NCI-H128 (cell line): ENCODE measurements around the gene PANX1.

ENCODE experiments used
- DNase-seq: peaks from one replicate; lab custom pipeline; 2025; ENCODE audit not compliant: unreplicated experiment; lab: John Stamatoyannopoulos, UW

PANX1 gene

DNA sequence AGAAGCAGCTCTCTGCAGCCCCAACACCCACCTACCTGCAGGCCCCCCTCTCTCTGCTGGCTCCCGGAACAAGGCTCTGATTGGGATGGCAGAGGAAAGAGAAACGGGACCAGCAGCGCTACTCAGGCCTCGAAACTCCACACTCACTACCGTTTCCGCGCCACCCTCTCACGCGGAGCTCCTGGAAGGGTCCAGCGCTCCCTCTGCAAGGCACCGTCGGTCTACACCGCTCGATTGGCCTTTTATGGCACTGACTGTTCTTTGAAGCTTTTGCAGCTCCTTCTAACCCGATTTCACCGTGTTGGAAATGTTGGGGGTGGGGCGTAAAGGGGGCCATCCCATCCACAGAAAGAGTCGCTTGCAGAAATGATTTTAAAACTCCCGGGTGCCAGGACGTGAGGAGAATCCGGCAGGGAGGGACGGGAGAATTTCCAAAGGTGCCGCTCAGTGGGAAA, 323 bp upstream of the PANX1 start:
- peak; percentile 57 for DNase-seq

DNA sequence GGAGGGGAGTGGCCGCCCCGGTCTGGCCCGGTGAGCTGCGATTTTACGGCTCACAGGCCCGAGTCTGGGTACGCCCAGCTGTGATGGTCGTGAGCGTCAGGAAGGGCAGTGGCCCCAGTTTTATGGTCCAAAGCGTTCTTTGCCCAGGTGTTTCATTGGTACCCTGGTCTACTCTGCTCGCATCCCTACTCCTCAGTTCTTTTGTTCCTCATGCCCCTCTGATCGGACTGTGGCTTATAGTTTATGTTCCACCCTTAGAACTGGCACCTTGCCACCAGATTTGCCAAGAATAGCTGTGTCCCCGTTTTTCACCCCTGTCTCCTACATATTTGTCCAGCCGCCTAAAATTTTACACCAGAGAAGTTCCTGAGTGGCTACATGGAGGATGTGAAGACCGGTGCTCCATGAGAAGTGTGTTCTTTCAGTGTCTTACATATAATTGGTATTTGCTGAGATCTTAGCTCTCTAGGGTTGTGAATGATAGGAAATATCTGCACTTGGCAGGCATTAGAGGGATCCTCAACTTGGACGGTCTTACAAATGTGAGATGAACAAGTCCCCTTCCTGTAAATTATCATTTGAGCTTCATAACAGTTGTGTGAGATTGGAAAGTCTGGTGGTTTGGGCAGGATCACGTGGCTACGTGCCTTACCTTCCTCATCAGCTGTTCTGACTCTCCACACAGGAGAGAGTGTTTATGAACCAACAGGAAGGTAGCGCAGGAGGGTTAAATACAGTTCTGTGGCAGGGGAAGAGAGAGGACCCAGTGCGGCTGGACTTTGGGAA, 1.1 kb downstream of the PANX1 start:
- DNase-seq = no peak

DNA sequence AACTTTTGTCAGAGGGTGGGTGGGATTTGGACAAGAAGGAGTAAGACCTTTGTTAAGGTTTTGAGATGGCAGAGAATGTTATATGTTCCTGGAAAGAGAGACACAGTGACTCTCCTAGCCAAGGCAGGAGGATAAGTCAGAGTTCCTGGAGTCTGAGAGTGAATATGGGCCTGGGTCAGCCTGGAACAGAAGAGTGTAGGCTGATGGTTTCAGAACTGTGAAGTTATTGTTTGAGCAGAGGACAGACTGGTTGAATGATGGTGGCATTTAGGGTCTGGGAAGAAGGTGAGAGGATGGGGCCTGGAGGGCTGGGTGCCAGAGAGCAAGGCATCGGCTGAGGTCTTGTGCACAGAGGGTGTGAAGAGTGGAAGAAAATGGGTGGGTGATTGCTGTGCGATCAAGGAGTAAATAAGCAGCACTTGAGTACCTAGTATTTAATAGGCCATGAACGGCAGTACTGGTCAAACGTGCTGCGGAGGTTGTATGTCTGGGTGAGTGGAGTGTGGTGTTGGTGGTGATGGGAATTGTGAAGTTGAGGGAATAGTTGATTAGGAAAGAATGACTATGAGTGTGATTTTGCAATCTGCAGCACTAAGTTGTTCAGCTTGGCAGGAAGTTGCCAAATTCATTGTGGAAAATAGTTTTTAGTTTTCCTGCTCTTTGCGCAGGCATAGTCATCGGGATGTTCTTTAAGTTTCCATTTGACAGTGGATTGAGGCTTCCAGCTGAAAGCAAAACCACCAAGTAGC, 1.8 kb downstream of the PANX1 start:
- DNase-seq = no peak

DNA sequence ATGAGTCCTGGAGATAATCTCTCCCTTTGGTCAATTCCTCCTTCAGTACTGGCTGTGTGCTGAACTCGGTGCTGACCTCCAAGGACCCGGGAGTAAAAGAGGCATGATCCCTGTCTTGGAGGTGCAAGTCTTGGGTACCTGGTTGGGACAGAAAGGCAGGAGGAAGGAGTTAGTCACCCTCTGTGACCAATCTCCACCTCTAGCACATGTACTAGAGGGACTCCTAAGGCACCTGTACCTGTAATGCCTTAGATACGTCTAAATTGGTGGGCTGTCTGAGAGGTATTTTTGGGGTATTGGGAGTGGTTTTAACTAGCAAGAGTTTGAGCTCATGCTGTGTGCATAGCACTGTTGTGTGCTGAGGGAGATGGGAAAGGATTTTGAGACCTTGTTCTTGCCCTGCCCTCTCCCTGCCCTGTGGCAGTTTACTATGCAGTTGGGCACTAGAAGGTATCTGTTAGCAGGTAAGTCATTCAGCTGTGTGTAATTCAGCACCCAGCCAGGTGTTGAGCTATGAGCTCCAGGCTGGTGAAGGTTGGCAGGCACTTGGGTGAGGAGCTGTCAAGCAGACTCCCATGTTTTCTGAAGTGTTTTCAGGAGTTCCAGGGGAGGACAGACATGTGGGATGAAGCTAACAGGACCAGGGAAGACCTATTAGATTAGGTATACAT, 2.5 kb downstream of the PANX1 start:
- DNase-seq = no peak

DNA sequence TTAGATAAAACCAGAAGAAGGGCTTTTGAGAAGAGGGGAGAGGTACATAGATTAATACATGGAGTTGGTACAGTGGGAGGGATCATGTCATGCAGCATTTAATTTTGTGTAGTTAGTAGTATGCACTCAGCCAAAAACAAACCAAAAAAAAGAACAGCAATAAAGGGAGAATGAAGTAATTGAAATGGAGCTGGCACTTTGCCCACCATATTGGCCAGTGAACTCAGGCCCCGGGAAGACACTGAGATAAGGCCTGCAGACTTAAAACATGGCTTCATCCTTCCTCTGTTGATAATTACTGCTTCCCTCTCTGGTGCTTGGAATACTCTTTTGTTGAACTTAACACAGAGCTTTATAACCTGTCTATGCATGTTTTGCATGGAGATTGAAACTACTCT, 3.1 kb downstream of the PANX1 start:
- DNase-seq = no peak

DNA sequence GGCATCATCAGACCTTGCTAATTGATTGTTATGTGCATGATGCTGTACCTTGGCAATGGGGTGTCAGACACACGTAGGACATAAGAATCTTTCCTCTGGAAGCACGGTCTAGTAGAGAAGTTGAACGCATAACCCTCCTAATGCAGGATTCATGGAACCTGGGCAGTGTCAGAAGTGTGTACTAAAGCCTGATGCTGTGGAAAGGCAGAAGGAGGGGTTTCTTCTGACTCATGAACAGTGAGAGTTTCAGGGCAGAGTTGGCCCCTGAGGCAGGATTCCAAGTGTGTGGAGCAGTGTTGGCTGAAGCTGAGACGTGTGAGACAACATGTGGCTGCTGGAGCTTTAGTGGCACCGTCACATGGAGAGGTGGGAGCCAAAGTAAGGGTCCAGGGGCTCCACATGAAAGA, 3.5 kb downstream of the PANX1 start:
- no peak for DNase-seq

DNA sequence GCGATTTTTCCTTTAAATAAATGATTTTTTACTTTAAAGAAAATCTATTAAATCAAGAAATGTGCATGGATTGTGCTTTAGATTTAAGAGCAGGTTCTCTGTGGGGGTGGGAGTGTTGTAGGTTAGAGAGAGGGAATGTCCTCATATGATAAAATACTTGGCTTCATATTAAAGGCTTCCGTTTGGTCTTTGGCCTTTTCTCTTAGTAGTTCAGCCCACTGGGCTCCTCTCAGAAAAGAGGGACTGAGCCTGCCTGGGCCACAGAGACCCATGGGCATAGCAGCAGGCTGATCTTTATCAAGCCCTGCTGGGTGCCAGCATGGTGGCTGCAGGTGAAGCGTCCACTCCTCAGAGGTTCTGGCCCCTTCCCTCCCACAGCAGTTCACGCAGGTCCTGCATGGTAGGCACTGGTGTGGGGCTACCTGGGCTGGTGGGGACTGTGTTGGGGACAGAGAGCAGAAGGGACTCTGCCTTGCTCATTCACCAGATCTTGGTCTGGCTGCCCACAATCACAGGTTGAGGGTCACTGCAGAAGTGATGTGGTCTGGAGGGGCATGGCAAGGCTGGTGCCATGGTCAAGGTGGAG, 4.3 kb downstream of the PANX1 start:
- no peak for DNase-seq

DNA sequence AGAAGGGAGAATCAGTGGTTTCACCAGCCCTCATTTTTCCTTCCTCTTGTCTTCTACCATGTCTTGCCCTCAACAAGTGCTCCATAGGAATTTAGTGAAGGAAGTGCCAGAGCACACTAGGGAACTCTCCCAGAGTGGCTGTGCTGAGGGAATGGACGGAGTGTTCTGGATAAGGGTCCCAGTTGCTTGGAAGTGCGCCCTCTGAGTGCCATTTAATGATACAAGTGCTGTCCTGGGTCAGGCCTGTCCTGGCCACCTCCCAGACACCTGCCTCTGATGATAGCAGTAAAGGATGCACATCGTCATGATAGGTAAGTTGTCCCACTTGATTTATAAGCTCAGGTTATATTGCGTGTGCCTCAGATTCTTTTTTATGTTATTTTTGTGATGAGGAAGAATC, 5.1 kb downstream of the PANX1 start:
- no peak for DNase-seq

DNA sequence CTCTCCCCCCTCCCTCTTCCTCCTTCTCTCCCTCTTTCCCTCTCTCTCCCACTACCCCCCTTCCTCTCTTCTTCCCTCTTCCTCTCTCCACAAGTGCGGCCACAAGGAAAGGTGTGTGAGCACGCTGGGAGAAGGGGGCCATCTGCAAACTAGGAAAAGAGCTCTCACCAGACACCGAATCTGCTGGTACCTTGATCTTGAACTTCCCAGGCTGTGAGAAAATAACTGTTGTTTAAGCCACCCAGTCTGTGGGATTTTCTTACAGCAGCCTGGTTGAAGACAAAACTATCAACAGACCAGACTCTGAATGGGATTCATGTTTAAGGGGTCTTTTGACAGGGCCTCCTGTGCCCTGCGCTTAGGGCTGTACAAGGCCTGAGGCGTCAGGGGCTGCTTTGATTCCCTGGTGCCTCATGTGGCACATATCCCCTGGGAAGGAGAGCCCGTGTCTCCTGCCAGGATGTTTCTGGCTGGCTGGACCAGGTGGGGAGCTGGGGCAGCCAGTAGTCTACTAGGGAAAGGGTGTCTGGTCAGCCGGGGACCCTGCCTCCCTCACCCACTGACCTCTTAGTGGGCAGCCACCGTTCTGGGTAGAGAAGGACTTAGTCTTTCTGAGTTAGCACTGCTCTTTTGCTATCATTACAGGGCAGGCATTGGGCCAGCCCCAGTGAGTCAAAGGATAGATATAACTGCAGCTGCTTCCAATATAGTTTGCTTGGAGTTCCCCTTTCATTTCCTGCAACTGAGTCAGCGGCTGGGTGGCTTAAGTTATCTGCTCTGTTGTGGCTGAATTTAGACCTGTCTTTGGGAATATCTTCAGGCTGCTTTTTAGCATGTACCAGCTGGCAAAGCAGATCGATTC, 6.2 kb downstream of the PANX1 start:
- no peak for DNase-seq

DNA sequence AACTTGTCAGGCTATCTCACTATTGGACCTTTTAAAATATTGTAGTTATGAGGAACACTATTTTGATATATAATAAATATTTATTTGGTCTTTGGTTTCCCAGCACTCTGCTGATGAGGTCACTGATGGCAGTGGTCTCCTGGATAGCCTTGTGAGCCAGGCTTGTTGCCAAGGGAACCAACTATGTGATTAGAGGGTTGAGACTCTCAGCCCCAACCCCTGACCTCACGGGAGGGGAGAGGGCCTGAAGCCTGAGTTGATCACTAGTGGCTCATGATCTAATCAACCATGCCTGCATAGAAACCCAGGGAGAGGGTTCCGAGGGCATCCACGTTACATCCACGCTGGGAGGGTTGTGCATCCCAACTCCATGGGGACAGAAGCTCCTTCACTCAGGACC, 10.8 kb downstream of the PANX1 start:
- no peak for DNase-seq

DNA sequence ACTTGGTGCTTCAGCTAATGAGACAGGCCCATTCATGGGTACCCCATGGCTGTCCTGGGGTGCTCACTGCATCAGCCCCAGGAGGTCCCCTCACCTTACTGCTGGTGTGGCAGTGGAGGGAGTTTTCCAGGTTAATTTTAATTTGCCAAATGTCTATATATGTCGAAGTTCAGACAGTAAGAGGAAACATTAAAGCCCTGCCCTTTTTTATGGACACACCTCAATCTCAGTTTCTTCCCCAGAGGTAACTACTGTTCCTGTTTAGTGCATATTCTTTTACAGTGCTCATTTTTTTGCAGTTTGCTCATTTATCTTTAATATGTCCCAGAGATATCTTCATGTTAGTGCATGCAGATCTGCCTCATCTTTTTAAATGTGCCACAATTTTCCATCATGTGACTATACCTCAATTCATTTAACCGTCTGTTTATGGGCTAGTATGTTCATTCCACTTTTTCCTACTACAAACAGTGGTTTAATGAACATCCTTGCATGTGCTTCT, 11.6 kb downstream of the PANX1 start:
- no peak for DNase-seq

DNA sequence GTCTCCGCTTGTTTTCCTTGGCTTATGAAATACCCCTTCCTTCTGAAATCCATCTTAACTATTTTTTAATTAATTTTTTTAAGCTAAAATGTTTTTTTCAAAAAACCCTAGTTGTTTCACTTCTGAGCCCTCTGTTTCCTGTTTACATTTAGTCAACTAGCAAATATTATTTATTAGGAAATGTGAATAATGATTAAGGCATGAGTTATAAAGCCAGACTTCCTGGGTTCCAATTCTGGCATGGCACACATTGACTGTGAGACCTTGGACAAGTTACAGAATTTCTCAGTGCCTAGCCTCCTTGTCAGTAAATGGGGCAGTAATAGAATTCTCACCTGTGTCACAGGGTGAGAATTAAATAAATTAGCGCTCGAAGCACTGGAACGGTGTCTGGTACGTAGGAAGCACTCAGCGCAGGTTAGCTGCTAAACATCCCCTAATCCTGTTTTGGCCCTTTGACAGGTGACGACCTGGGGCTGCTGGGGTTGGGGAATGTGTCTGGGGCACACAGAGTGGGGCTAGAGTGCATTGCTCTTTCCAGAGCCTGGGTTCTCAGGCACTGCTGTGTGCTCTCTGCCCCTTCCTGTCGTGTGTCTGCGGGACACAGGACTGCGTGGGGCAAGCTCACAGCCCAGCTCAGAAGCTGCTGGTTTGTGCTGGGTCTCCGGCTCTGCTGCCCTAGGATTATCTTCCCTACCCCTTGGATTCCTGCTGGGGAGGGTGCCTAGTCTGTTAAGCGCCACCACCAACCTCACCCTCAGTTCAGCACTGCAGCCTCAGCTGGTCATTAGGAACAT, 13.1 kb downstream of the PANX1 start:
- DNase-seq = no peak

DNA sequence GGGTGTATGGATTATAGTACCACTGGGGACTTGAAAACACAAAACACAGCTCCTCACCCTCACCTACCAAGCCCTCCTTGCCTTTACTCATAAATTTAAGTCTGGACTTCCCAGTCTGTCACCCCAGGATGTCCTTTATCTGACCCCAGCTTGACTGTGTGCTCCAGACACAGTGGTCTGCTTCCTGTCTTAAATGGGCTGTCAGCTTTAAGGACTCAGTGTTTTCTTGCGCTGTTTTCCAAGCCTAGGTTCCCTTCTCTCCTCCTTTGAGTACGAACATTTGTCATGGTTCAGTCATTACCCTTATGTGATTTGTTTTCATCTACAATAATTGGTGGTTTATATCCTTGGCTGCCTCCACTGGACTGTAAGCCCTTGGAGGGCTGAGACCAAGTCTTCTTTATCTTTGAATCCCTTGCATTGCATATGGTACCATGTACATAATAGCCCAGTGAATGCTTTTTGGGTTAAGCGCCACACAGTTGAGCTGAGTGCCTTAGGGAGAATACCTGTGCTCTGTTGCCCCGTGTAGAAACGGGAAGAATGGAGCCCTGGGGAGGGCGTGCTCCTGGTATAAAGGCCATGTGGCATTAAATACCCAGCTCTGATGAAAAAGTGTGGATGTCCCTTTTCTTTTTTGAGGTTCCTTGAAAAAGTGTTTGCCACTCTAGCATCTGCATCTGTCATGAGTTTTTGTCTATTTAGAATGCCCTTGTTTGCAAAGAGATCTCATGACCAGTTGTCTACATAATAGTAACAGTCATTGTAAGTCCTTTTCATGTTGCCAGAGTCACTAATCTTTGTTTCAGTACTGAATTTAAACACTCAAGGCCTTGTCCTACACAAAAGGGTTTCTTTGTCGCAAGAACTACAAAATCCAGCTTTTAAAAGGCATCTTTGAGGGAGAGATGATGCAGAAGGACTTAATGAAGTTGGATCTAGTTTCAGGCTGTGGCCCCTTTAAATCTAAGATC, 14.0 kb downstream of the PANX1 start:
- no peak for DNase-seq

DNA sequence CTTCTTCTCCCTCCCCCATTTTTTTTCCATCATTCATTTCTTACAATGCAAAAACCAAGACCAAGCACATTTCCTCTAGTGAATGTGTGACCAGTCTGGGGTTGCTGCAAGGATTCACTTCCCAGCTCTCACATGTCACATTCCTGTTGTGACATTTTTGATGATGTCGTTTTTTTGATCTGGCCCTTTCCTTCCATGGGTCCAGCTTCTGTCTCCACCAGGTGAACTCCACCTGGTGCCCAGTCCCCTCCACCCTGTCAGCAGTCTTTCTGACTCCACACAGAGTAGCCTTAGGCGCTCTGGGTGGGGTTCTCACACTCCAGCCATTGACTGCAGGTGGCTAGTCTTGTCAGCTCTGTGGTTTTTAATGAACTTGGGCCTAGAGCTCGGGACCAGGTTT, 15.6 kb downstream of the PANX1 start:
- DNase-seq = no peak

DNA sequence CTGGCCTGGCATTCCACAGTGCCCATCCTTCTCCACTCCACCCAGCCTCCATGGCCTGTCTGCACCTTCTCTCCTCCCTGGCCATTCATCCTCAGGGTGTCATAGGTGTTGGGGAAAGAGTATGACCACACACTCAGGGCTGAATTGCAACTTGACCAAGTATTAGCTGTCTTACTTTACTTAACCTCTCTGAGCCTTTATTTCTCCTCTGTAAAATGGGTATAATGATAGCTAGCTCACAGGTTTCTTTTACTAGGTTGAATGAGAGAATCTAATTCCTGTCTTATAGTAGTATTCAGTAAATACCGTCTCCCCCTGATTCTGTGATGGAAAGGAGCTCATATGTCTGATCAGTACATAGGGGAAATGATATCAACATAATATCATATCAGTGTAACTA, 16.0 kb downstream of the PANX1 start:
- no peak for DNase-seq

DNA sequence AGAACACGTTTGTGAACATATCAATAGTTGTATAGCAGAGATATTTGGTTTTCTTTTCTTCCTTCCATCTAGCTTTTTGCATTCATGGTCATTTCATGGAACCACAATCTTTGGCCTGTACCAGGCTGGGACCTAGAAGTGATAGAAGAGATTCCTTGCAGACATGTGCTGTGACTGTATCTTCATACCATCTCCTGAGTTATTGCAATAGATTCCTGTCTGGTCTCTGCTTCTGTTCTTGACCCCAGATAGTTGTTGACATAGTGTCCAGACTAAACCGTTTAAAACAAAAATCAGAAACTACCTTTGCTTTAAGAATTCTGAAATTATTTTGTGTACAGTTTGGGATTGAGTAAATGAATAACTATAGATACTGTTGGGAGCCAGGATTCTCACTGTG, 16.8 kb downstream of the PANX1 start:
- DNase-seq = no peak

DNA sequence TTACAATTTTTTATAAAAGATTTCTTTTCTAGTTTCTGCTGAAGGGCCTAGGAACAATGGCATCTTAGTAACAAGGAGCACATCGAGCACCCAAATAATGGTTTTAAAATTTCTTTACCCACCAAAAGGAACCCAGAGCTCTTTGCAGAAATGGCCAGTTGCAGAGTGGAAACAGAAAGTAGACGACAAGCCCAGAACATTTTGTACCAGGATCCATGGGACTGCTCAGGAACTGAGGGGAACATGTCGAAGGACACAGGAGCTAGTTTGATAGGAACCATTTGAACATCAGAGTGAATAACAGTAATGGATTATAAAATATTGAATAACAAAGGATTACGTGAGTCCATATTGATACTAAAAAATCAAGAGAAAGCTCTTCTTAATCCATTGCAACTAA, 17.3 kb downstream of the PANX1 start:
- DNase-seq = no peak

DNA sequence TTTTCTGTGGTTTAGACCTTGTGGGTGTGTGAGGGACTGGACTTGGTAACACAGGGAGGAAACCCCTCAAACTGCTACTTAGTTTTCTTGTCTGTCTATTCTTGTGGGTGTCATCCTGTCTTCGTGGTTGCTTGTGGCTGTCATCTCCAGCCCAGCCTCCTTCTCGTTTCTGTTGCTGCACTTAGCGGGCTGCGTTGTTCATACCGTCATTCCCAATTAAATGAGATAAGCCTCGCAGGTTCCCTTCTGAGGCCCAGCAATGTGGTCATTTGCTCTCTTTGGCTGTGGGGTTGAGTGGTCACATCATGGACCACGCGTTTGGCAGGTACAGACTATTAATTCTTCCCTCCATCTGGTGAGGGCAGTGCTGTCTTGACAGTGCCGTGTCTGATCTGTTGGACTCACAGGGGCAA, 18.8 kb downstream of the PANX1 start:
- no peak for DNase-seq

DNA sequence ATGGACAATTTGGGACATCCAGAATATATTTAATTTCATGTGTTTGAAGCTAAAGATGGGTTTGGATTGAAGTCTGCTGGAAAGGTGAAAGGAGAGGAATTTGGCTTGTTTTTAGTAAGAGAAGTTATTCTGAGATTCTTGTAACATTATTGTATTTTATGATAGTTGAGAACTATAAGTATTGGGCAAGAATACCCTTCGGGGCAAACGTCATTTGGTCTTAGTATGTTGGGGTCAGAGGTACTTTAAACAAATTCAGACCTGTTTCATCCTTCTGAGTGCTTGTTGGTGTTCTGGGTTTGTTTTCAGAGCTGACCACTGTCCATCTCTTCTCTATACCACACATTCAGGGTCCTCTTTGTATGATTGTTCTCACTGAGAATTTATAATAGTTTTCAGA, 19.5 kb downstream of the PANX1 start:
- no peak for DNase-seq
